AG08395 (cell line): ENCODE measurements around the gene HAPSTR1.

ENCODE experiments used
- DNase-seq: peaks from one replicate; pipeline ENCODE4 v3.0.0; 2012; ENCODE audit warnings: mixed read lengths, low spot score

The HAPSTR1 gene

GRCh38 chr16:9123871-9124270 is 32.4 kb downstream of the HAPSTR1 start:
- DNase-seq: no peak

- no peak for DNase-seq
These were observed 33.0 kb downstream of the HAPSTR1 start for GRCh38 chr16:9124444-9124843.

GRCh38 chr16:9124908-9125584 is 33.6 kb downstream of the HAPSTR1 start:
- no peak for DNase-seq

GRCh38 chr16:9125658-9126505 is 34.4 kb downstream of the HAPSTR1 start:
- no peak for DNase-seq

- DNase-seq: no peak
These were observed 35.2 kb downstream of the HAPSTR1 start for GRCh38 chr16:9126609-9127008.

GRCh38 chr16:9128346-9129342 is 37.2 kb downstream of the HAPSTR1 start:
- DNase-seq: no peak

- no peak for DNase-seq
These were observed 42.9 kb downstream of the HAPSTR1 start for GRCh38 chr16:9134306-9134705.

GRCh38 chr16:9134739-9135138 is 43.3 kb downstream of the HAPSTR1 start:
- peak; percentile 55 for DNase-seq

GRCh38 chr16:9135797-9136196 is 44.4 kb downstream of the HAPSTR1 start:
- no peak for DNase-seq

GRCh38 chr16:9136596-9136995 is 45.2 kb downstream of the HAPSTR1 start:
- DNase-seq: no peak

- no peak for DNase-seq
These were observed 46.7 kb downstream of the HAPSTR1 start for GRCh38 chr16:9138021-9138680.

- peak; percentile 76 for DNase-seq
These were observed 47.5 kb downstream of the HAPSTR1 start for GRCh38 chr16:9138731-9139501.

GRCh38 chr16:9139965-9140364 is 48.5 kb downstream of the HAPSTR1 start:
- DNase-seq: peak; percentile 34
